ENCODE data around the gene IFITM10. TPM values are rescaled to one million over a fixed set of nuclear protein-coding genes. Genes with fewer than 3 reads are reported as not detected.
"Not testable (repeated sequence)": the region's sequence is repeated elsewhere in the genome, so short reads cannot be mapped to it uniquely, and the experiment has no call there.

IFITM10 gene
- total RNA-seq, 1 donor from 2014 or later: 39.8 TPM

DNA sequence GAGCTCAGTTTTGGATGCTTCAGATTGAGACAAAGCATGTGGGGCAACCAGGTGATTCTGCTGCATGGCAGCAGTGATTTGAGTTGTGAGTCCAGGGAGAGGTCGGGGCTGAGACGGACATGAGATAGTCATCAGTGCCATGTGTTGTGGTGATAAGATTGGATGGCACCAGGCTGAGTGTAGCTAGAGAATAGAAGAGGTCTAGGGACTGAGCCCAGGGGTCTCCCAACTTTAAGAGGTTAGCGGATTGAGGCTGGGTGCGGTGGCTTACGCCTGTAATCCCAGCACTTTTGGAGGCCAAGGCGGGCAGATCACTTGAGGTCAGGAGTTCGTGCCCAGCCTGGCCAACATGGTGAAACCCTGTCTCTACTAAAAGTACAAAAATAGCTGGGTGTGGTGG is 19.7 kb upstream of the IFITM10 start:
- H3K9me3 Mint-ChIP-seq (ENCODE audit: low read depth): peaks cover 4% of the 10 kb centered on the region
- H3K27ac Mint-ChIP-seq (ENCODE audit: unreplicated experiment): no peak overlapping the region
- H3K27me3 Mint-ChIP-seq (ENCODE audit: low read depth): no peaks in the 10 kb centered on the region
- H3K36me3 Mint-ChIP-seq (ENCODE audit: low read depth): no peaks in the 10 kb centered on the region
- DNase-seq (ENCODE audit: low spot score): no peak
- TF ChIP-seq, protein P1, sequence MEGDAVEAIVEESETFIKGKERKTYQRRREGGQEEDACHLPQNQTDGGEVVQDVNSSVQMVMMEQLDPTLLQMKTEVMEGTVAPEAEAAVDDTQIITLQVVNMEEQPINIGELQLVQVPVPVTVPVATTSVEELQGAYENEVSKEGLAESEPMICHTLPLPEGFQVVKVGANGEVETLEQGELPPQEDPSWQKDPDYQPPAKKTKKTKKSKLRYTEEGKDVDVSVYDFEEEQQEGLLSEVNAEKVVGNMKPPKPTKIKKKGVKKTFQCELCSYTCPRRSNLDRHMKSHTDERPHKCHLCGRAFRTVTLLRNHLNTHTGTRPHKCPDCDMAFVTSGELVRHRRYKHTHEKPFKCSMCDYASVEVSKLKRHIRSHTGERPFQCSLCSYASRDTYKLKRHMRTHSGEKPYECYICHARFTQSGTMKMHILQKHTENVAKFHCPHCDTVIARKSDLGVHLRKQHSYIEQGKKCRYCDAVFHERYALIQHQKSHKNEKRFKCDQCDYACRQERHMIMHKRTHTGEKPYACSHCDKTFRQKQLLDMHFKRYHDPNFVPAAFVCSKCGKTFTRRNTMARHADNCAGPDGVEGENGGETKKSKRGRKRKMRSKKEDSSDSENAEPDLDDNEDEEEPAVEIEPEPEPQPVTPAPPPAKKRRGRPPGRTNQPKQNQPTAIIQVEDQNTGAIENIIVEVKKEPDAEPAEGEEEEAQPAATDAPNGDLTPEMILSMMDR (IDR thresholded peaks at IDR 0.05): no peak
- H3K4me1 Mint-ChIP-seq (ENCODE audit: low read depth): peaks cover 48% of the 10 kb centered on the region
- no peak overlapping the region for H3K4me3 Mint-ChIP-seq (ENCODE audit: unreplicated experiment)

GRCh38 chr11:1769304-1769936 is 19.0 kb upstream of the IFITM10 start:
- peaks cover 50% of the 10 kb centered on the region for H3K4me1 Mint-ChIP-seq (ENCODE audit: low read depth)

DNA sequence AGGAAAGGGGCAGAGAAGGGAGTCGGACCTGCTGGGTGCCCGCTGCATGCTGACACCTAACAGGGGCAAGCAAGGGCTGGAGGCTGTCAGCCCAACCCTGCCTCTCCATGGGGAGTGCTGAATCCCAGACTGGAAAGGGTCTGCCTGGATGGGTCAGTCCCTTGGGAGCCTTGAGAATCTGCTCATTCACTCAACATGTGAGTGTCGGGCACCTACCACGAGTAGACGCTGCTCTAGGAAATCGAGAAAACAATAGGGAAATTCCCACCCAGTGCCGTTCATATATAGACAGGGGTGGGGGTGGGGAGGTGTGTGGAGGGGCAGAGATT is 17.7 kb upstream of the IFITM10 start:
- Mint-ChIP-seq H3K27ac (ENCODE audit: unreplicated experiment) (no peak overlapping the region), H3K4me3 (ENCODE audit: unreplicated experiment) (no peak overlapping the region), H3K4me1 (ENCODE audit: low read depth) (peaks cover 46% of the 10 kb centered on the region), H3K36me3 (ENCODE audit: low read depth) (no peaks in the 10 kb centered on the region), H3K27me3 (ENCODE audit: low read depth) (no peaks in the 10 kb centered on the region), H3K9me3 (ENCODE audit: low read depth) (no peaks in the 10 kb centered on the region)
- TF ChIP-seq, protein P1 (IDR thresholded peaks at IDR 0.05): no peak
- DNase-seq (ENCODE audit: low spot score): no peak

More at GRCh38 chr11:1769304-1769936, 19.0 kb upstream of the IFITM10 start:
- not testable (repeated sequence) for H3K36me3 Mint-ChIP-seq (ENCODE audit: low read depth); H3K27me3 Mint-ChIP-seq (ENCODE audit: low read depth); H3K27ac Mint-ChIP-seq (ENCODE audit: unreplicated experiment); H3K9me3 Mint-ChIP-seq (ENCODE audit: low read depth); H3K4me3 Mint-ChIP-seq (ENCODE audit: unreplicated experiment); DNase-seq (ENCODE audit: low spot score)

GRCh38 chr11:1767399-1768140 is 17.2 kb upstream of the IFITM10 start:
- H3K27me3 Mint-ChIP-seq (ENCODE audit: low read depth): no peaks in the 10 kb centered on the region
- H3K4me3 Mint-ChIP-seq (ENCODE audit: unreplicated experiment): no peak overlapping the region
- no peaks in the 10 kb centered on the region for H3K36me3 Mint-ChIP-seq (ENCODE audit: low read depth)
- peak; percentile 79 for DNase-seq (ENCODE audit: low spot score)
- peaks cover 47% of the 10 kb centered on the region for H3K4me1 Mint-ChIP-seq (ENCODE audit: low read depth)
- TF ChIP-seq, protein P1 (IDR thresholded peaks at IDR 0.05): no peak
- H3K9me3 Mint-ChIP-seq (ENCODE audit: low read depth): no peaks in the 10 kb centered on the region
- no peak overlapping the region for H3K27ac Mint-ChIP-seq (ENCODE audit: unreplicated experiment)

DNA sequence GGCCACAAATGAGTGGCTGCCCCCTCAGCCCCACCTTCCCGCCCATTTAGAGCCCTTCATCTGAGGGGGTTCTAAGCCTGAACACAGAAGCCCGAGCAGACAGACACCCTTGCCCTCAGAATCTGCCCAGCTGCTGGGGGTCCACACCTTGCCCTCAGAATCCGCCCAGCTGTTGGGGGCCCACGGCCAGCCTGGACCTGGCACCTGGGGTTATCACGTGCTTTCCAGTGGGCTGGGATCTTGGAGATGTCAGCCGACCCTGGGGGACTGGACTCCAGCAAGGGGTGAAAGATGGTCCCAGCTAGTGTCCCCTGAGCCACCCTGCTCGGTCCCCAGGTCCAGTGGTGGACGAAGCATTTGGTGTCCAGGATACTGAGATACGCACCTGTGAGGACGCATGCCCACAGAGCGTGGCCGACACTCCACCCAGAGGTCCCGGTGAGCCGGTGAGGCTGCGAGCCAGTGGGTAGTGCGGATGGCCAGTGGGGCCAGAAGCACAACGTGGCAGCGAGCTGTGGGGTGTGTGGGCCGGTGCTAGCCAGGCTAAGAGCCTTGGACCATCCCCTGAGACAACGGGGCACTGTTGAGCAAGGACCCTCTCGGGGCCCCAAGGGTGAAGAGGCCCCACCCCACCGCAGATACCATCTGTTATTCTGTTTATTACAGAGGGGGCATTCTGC is 16.5 kb upstream of the IFITM10 start:
- no peak overlapping the region for H3K27ac Mint-ChIP-seq (ENCODE audit: unreplicated experiment)
- peaks cover under 1% of the 10 kb centered on the region for H3K36me3 Mint-ChIP-seq (ENCODE audit: low read depth)
- peak; percentile 78 for DNase-seq (ENCODE audit: low spot score)
- H3K4me3 Mint-ChIP-seq (ENCODE audit: unreplicated experiment): no peak overlapping the region
- H3K4me1 Mint-ChIP-seq (ENCODE audit: low read depth): peaks cover 47% of the 10 kb centered on the region
- H3K27me3 Mint-ChIP-seq (ENCODE audit: low read depth): no peaks in the 10 kb centered on the region
- TF ChIP-seq, protein P1 (IDR thresholded peaks at IDR 0.05): no peak
- no peaks in the 10 kb centered on the region for H3K9me3 Mint-ChIP-seq (ENCODE audit: low read depth)

Data from chondrocyte (in vitro differentiated cells).